ENCODE measurements around the gene NT5DC4.

NT5DC4 gene

DNA sequence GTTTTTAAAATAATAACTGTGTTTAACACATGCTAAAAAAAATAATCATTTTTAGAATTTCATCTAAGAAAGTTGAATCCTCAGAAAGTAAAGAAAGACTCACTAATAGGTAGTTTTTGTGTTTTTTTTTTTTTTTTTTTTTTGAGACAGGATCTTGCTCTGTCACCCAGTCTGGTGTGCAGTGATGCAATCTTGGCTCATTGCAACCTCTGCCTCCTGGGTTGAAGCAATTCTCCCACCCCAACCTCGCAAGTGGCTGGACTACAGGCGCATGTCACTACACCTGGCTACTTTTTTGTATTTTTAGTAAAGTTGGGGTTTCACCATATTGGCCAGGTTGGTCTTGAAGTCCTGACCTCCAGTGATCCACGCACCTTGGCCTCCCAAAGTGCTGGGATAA lies 36.4 kb downstream of the NT5DC4 start:
- peak; percentile 67 for DNase-seq

DNA sequence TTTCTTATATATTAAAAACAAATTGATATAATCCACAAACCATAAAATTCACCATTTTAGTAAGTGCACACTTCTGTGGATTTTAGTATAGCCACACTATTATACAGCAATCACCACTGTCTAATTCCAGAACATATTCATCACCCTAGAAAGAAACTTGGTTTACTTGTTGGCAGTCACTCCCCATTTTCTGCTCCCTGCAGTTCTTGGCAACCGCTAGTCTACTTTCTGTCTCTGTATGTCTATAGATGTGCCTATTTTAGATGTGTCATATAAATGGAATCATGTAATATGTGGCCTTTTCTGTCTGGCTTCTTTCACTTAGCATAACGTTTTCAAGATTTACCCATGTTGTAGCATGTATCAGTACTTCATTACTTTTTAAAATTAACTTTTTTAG lies 37.9 kb downstream of the NT5DC4 start:
- no peak for DNase-seq

DNA sequence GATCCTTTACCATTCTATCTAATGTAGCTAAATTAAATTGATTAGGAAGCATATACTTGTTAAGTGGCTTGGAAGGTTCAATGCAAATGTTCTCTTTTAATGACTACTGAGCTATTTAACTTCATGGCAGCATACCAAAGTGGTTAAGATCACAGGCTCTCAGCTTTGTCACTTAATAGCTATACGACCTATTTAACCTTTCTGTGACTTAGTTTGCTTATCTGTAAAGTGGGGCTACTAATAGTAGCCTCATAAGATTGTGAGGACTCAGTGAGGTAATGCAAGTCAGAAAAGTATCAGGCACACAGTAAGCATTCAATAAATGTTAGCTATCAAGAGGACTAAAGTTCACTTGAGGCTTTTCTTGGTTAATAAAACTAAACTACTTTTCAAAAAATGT lies 39.3 kb downstream of the NT5DC4 start:
- DNase-seq, result no peak

DNA sequence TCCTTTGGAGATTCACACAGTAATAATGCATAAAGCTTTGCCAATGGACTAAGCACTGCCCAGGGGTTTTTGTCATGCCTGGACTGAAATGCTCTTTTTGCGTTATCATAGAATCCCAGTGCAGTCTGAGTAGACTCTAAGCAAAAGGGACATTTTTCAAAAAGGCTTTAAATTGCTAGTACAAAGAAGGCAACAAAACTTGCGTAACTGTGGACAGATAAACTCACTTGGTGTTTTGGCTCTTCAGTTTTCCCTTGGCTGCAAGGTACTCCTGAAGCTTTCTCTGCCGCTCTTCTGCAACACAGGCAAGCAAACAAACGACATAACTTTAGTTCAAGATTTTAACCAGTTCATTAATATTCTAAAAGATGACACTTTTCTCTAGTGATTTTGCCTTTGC lies 41.5 kb downstream of the NT5DC4 start:
- no peak for DNase-seq

DNA sequence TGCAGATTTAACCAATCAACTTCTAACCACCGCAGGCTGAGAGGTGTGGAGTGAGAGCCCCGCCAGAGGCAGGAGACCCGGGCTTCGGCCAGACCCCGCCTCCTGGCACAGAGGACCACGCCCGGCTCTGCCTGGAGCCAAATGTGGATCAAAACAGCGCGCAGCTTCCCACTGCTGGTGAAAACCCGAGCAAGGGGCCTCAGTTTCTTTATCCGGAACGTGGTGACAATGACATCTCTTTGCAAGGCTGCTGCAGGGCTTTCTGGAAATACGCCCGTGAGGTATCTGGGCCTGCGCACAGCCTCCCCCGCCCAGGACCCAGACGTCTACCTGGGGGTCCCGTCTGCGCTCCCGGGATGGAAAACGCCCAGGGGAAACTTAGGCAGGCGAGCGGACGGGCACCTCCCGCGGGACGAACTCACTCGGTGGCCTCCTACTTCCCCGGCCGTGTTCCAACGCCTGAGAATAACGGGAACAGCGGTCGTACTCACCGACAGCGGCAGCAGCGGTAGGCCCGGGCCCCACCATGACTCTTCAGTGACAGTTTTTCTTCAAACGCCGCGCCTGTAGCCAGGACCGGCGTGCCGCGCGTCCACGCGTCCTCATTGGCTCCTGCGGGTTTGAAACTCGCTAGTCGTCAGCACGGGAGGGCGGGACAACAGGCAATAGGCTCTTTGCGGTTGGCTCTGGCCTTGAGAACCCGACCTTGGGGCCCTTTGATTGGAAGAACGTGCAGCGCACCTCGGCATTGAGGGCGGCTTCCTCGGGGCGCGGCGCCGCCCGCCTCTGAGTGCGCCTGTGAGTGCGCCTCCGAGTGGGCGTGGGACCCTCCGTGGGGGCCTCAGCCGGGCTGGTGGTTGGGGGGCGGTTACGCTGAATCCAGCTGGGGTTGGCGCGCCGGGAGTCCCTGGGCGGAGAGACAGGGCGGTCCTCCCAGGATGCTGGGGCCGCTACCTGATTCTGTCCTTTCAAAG lies 43.5 kb downstream of the NT5DC4 start, which contains the start of gene CKAP2L:
Gene CKAP2L (minus strand): TSS at position 539 of the 974 bp plus-strand sequence. CDS start 11 bp downstream, at position 528.
- peak; percentile 99 for DNase-seq

DNA sequence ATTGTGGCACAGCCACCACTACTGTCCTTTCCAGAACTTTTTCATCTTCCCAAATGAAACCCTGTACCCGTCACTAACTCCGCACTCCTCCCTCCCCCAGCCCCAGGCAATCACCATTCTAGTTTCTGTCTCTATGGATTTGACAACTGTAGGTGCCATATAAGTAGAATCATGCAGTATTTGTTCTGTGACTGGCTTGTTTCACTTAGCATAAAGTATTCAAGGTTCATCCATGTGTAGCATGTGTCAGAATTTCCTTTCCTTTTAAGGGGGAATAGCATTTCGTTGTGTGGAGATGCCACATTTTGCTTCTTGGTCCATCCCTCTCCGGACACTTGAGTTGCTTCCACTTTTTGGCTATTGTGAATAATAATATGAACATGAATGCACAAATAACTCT lies 44.4 kb downstream of the NT5DC4 start:
- no peak for DNase-seq

DNA sequence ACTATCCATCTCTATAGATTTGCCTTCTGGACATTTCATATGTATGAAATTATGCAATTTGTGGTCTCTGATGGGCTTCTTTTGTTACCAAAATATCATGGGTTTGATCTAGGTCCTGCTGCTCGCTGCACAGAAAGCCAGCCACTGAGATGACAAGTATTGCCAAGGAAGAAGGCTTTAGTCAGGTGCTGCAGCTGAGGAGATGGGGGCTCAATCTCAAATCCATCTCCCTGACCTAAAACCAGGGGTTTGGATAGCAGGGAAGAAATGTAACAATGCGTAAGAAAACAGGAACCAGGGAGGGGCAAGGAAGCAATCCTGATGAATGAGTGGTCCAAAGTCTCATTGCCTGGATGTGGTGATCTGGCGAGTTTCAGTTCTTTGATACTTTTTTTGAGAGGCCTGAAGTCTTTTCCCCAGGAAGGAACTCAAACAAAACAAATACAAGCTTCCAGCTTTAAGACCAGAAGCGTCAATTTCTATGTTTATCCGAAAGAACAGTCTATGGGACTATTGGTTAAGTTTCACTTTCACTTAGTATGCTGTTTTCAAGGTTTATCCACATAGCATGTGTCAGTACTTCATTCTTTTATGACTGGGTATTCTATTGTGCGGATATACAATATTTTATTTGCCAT lies 47.0 kb downstream of the NT5DC4 start:
- DNase-seq, result peak; percentile 62

DNA sequence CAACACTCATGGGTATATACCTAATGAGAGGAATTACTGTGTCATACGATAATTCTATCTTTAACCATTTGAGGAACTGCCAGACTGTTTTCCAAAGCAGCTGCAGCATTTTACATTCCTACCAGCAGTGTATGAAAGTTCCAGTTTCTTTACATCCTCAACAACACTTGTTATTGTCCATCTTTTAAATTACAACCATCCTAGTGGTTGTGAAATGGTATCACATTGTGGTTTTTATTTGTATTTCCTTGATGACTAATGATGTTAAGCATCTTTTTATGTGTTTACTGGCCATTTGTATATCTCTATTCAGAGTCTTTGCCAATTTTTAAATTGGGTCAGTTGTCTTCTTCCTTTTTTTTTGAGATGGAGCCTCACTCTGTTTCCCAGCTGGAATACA lies 47.6 kb downstream of the NT5DC4 start:
- DNase-seq, result peak; percentile 45

DNA sequence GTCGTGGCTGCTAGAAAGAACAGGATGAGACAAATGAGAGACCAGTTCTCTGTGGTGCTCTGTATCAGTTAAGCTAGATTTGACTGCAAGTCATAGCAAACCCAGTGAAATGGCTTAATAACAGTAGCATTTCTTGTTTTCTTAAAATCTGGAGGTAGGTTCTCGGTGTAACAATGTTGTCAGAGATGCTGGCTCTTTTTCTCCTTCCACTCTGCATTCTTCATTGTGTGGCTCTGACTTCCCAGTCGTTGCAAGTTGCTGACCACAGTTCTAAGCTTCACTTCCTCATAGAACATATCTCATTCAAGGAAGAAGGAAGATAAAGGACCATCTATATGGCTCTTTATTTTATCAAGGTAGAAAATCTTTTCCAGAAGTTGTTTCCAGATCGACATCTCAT lies 51.5 kb downstream of the NT5DC4 start:
- peak; percentile 71 for DNase-seq

DNA sequence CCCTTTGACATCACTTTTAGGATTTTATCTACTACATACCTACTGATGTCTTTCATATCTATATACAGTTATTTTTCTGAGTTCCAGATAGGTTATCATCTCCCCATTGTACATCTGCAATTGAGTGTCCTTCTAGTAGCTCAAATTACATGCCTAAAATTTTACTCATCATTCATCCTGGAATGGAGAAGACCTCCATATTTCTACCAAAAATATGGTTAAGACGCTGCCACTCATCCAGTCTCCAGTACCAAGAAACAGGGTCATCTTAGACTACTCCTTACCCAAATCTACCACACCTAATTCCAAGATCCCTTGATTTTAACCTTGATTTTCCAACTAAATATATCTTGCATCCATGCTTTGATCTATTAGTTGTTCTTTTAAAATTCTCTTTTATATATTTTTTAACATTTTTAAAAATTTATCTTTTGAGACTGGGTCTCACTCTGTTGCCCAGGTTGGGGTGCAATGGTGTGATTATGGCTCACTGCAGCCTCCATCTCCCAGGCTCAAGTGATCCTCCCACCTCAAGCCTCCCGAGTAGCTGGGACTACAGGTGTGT lies 52.2 kb downstream of the NT5DC4 start:
- peak; percentile 65 for DNase-seq

DNA sequence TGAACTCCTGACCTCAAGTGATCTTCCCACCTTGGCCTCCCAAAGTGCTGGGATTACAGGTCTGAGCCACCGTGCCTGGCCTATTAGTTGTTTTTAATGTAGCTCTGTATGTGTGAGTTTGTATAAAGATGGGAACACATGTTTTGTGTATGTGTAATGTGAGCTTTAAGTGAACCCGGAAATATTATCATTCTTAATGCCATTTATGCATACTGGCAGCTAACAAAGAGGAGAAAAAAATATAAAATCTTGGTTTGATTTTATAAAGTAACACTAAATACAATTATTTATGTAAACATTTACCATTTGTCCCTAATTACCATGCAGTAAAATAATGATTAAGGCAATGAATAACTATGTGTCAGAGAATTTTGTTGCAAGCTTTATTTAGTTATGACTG lies 52.7 kb downstream of the NT5DC4 start:
- peak; percentile 57 for DNase-seq

DNA sequence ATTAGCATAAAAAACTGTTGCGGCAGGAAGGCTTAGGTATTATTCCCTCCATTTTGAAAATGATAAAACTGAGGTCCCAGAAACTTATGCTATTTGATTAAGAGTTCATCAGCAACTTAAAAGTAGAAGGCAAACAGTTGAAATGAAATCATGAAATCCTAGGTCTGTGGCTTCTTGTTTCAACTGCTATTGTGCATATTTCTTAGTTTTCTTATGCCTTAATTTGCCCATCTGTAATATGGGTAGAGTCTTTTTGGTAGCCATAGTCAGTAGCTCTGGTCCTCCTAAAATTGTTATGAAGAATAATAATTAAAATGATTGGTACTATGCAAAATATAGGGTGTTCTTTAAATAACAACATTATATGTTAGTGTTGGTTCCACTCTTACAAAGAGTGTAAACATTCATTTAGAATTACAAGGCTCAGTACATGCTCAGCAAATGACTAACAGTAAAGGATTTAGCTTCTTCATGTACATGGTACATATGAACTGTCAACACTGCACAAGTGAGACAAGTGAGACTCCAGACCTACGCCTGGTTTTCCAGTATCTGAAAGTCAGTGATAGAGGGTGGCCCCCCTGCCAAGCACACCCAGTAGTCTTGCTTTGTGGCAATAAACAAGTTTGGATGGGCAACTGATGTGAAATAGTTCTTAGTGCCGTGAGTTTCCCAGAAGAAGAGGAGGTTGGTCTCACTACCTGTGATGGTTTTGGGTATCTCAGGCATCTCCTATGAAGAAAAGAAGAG lies 53.9 kb downstream of the NT5DC4 start:
- DNase-seq, result no peak

DNA sequence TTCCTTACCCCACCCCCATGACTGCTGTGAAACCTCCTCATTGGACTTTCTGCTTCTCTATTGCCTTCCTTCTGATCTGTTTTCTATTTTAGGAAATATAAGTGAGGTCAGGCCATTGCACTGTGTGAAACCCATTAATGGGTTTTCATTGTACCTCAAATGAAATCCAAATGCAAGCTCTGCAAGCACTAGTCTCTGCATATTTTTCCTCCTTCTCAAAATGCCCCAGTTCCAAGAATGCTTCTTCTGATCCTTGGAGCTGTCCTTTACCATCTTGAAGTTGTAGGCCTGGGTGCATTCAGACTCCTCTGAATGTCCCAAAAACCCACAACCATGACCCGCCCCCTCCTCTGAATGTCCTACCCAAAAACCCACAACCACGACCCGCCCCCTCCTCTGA lies 55.3 kb downstream of the NT5DC4 start:
- peak; percentile 48 for DNase-seq

DNA sequence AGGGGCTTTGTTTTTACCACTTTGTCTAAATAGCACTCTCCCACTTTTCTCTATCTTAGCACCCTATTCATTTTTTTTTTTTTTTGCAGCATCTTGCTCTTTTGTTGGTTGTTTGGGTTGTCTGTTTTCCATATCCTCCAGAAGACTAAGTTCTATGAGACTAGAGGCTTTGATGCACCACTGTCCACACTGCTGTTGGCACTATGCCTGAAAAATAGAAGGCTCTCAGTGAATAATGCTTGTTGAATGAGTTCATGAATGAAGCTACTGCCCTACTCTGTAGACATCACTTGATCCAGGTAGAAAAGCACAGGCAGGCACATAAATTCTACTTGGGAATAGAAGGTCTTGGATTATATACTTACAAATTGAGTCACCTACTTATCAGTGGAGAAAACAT lies 56.2 kb downstream of the NT5DC4 start:
- peak; percentile 32 for DNase-seq

DNA sequence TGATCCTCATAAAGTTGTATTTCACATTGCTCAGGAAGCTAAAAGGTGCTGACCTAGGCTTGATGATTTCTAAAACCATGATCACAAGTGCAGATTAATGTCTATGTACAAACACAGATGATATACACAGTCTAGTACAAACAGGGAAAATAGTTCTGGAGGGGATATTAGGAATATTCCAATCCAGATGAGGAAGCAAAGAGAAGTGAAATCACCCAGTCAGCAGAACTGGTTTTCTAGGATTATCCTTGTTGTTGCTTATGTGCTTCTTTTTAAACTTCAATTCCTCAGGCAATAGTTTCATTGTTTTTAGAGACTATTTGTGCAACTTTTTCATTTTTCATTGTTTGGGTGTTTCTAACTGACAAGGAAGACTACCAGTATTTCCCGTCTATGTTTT lies 58.8 kb downstream of the NT5DC4 start:
- DNase-seq, result peak; percentile 41

DNA sequence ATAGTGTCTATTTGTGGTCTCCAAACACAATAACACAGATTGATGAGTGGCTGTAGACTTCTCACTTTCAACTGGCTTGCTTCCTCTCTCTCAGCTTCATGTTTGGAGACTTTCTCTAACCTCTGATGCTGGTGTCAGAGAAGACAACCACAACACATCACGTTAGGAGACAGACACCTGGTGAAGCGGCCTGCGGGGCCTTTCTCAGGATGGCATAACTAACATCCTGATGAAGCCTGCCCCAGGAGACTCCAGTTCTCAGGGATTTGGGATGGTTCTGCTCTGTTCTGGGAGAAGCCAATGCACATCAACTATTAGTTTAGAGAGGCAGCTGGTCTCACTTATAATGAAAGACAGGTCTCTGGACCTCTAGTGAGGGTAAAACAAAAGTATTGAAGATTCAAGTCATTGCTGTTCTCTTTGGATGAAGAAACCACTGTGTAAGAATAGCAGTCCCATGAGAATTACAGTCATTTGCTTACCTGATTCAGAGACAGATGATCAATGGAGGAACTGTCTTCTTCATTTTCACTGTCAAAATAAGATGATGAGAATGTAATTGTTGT lies 61.5 kb downstream of the NT5DC4 start:
- peak; percentile 33 for DNase-seq

DNA sequence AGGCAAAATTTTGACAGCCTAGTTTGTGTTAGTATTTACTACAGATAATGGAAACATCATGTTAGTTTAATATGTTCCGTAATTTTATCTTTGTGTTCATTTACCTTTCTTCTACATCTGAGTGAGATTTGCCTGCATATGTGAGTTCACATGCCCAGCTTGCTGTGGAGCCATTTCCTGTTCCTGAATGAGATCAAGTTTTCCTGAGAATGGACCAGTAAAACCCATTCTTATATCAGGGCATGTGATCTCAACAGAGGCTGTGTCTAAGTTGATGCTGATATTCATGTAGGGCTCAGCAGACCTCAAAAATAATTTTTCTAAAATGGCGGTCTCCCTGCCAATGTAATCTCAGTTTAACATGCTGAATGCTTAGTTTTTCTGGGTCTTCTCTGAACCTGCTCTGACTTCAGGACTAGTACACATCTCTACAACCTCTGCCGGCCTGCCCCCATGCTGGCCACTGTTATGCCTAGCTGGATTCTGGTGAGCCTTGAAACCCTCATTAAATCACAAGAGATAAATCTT lies 62.4 kb downstream of the NT5DC4 start:
- peak; percentile 51 for DNase-seq

DNA sequence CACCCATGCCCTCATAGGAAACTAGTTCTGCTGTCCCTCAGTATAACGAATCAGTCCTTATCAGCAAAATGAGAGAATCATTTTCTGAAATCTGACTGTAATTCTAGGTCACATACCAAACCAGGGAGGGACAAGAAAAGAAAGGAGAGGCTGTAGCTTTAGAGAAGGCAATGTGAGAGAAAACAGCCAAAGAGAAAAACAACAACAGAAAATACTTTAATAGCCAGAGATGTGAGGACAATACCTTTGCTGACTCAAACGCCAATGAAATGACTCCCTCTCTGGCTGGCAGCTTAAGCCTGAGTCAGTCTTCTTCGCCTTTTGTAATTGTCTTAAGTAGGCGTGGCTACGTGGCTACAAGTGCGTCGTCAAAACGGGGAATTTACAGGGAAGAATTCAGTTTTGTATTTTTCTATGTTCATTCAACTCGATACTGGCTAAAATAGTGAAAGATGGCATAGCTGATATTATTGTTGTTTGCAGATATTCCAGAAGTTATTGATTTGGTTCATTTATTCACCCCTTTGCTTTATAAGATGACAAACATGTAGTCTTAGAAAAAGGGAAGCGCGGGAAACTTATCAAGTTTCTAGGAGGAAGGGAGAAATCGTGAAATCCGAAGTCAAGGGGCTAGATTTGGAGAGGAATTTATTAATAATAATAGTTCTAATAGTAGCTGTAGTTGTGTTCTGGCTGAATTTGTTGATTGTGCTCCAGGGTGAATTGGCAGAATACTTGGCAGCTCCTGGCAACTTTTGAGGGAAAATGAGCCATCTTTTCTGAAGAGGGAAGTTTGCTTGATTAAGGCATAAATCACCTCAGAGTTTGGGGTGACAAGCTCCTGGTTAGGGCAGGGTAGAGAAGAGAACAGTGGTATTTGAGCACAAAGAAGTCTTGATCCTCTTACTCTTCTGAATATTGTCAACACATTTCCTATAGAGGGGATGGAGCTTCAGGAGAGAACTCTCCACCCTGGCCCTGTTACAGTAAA lies 63.7 kb downstream of the NT5DC4 start, which contains the start of gene IL1A:
Gene IL1A (minus strand): TSS at position 295 of the 991 bp plus-strand sequence. CDS start 723 bp downstream, outside the sequence.
- DNase-seq, result peak; percentile 95

DNA sequence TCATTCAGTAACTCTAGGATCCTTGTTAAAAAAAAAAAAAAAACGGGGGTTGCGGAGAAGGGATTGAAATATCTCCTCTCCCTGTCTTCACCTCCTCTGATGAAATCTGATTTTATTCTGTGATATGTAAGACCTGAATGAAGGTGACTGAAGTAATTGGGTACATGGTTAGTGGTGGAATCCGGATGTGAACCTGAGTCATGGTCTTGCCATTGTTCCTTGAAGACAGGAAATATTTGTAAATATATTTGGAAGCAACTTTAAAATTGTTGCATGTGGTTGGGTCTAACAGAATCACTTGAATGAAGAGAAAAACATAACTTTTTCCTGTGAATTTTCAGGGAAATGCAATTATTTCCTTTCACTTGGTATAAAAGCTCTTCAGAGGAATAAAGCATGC lies 66.5 kb downstream of the NT5DC4 start:
- no peak for DNase-seq

DNA sequence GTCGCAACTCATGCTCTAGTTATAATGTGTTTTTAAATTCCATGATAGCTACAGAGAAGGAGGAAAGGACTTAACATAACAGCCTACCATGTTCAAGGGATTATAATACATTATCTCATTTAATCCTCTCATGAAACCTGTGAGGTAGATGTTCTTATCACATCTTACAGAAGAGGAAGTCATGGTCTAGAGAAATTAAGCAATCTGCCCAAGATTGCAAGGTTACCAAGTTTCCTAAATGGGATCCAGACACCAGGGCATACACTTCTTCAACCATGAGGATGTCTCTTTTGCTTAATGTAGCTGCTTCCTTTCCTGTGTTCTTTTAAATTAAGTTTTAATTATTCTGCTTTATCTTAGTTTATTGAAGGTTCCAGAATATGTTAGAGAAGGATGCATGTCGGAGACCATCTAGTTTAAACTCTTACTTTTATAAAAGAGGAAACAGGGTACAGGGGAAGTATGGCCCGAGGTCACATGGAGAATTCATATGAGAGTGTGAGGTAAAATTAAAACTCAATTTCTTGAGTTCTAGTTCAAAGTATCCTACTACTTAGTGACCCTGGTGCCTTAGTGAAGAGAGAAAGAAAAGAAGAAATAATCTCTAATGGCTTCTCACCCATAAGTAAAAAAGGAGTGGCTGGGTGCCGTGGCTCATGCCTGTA lies 67.0 kb downstream of the NT5DC4 start:
- DNase-seq, result peak; percentile 89
